ENCODE measurements around the gene TRIM41.
A peak's percentile ranks its signal among the peaks of the same experiment; 100 is the strongest.

Gene TRIM41

DNA sequence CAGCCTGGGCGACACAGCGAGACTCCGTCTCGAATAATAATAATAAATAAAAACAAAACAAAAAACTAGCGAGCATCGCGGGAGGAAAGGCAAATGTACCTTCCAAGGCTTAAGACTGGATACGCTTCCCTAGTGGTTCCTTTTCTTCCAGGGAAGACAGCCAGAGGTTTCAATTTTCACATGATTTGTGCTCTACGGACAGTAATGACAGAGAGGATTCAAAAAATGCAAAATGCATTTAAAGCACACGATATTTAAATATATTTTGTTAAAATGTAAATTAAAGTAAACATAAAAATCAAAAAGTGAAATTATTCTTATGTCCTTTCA, 4.3 kb upstream of the TRIM41 start (continued):
- TF ChIP-seq, protein P1, sequence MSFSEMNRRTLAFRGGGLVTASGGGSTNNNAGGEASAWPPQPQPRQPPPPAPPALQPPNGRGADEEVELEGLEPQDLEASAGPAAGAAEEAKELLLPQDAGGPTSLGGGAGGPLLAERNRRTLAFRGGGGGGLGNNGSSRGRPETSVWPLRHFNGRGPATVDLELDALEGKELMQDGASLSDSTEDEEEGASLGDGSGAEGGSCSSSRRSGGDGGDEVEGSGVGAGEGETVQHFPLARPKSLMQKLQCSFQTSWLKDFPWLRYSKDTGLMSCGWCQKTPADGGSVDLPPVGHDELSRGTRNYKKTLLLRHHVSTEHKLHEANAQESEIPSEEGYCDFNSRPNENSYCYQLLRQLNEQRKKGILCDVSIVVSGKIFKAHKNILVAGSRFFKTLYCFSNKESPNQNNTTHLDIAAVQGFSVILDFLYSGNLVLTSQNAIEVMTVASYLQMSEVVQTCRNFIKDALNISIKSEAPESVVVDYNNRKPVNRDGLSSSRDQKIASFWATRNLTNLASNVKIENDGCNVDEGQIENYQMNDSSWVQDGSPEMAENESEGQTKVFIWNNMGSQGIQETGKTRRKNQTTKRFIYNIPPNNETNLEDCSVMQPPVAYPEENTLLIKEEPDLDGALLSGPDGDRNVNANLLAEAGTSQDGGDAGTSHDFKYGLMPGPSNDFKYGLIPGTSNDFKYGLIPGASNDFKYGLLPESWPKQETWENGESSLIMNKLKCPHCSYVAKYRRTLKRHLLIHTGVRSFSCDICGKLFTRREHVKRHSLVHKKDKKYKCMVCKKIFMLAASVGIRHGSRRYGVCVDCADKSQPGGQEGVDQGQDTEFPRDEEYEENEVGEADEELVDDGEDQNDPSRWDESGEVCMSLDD (tag by site-specific recombination; IDR thresholded peaks at IDR 0.05), result no peak
- TF ChIP-seq ZBTB17 (tag by site-specific recombination; IDR thresholded peaks at IDR 0.05) (no peak), IKZF3 (tag by site-specific recombination; IDR thresholded peaks at IDR 0.05) (peak; percentile 57), GLIS2 (tag by site-specific recombination; IDR thresholded peaks at IDR 0.05) (no peak), ZNF391 (tag by site-specific recombination; IDR thresholded peaks at IDR 0.05; ENCODE audit: borderline replicate concordance, low read depth) (no peak), ZNF707 (tag by site-specific recombination; IDR thresholded peaks at IDR 0.05) (no peak)
- TF ChIP-seq, protein P2, sequence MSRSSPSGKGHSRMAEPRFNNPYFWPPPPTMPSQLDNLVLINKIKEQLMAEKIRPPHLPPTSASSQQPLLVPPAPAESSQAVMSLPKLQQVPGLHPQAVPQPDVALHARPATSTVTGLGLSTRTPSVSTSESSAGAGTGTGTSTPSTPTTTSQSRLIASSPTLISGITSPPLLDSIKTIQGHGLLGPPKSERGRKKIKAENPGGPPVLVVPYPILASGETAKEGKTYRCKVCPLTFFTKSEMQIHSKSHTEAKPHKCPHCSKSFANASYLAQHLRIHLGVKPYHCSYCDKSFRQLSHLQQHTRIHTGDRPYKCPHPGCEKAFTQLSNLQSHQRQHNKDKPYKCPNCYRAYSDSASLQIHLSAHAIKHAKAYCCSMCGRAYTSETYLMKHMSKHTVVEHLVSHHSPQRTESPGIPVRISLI (tag by site-specific recombination; IDR thresholded peaks at IDR 0.05), result 0 out of 2 replicates have a peak, but pooled peaks have one; percentile 5
- TF ChIP-seq, protein P3, sequence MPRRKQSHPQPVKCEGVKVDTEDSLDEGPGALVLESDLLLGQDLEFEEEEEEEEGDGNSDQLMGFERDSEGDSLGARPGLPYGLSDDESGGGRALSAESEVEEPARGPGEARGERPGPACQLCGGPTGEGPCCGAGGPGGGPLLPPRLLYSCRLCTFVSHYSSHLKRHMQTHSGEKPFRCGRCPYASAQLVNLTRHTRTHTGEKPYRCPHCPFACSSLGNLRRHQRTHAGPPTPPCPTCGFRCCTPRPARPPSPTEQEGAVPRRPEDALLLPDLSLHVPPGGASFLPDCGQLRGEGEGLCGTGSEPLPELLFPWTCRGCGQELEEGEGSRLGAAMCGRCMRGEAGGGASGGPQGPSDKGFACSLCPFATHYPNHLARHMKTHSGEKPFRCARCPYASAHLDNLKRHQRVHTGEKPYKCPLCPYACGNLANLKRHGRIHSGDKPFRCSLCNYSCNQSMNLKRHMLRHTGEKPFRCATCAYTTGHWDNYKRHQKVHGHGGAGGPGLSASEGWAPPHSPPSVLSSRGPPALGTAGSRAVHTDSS (tag by site-specific recombination; IDR thresholded peaks at IDR 0.05), result no peak

DNA sequence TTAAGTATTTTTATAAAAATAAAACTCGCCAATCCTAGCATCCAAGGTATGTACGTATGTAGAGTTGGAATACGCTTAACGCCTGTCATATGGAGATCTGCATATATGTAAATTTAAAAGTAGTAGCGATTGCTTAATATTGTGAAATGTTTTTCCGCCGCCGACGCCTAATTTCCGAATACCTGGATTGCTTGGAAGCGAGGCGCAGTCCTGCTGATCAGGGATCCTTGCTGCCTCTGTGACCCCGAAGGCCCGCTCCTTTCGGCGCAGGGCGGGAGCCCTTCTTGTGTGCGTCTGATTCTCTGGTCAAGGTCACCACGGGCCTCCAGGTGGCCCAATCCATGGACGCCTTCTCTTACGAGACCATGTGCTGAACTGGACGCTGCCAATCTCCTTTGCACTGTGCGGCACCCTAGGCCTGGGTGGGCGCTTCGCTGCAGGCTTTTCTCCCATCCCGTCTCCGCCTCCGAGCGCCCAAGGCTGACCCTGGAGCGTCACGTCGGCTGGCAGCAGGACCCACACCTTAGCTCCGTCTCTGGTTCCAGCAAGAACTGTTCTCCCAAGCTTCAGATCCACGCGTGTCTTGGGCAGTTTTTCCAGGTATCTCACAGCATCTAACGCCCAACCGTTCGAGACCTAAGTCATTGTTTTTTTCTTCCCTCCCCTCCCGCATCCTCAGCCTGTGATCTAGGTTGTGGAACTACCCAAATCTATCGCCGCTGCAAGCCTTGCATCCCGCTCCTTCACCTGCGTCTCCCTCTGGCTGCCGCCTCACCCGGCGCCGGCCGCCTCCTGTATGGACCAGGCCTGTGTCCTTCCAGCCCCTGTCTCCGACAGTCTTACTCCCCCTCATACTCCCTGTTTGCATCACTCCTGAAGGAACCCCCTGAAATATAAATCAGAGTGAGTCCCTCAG, 3.6 kb upstream of the TRIM41 start:
- Histone ChIP-seq H3K27ac (ENCODE audit: extremely low read depth, low read depth, low read length) (no peak overlapping the region), H3K9me3 (ENCODE audit: control insufficient read depth, insufficient read depth, low read depth, low read length) (no peaks in the 10 kb centered on the region), H3K36me3 (ENCODE audit: control insufficient read depth in 2 of 2, insufficient read depth in 1 of 2, low read length in 2 of 2) (no peaks in the 10 kb centered on the region), H3K4me3 (ENCODE audit: low read depth, low read length) (no peak overlapping the region), H3K4me1 (ENCODE audit: control insufficient read depth, insufficient read depth, low read length) (no peaks in the 10 kb centered on the region)
- TF ChIP-seq ZNF629 (tag by site-specific recombination; IDR thresholded peaks at IDR 0.05) (no peak), ZNF747 (tag by site-specific recombination; IDR thresholded peaks at IDR 0.05) (no peak), ZNF521 (tag by site-specific recombination; IDR thresholded peaks at IDR 0.05) (no peak), ZNF558 (tag by site-specific recombination; IDR thresholded peaks at IDR 0.05) (no peak), ZNF777 (tag by site-specific recombination; IDR thresholded peaks at IDR 0.05; ENCODE audit: borderline replicate concordance) (no peak), TCF7L2 (IDR thresholded peaks at IDR 0.05; ENCODE audit: borderline replicate concordance, low read depth, low read length) (no peak), ZNF335 (tag by site-specific recombination; conservative IDR thresholded peaks at IDR 0.05) (no peak), ZNF561 (tag by site-specific recombination; IDR thresholded peaks at IDR 0.05; ENCODE audit: borderline replicate concordance) (no peak), GLI2 (tag by site-specific recombination; IDR thresholded peaks at IDR 0.05; ENCODE audit: borderline replicate concordance, low read depth) (no peak), MYNN (tag by site-specific recombination; IDR thresholded peaks at IDR 0.05; ENCODE audit: borderline replicate concordance) (no peak), SP7 (tag by site-specific recombination; IDR thresholded peaks at IDR 0.05) (no peak), SP3 (tag by site-specific recombination; IDR thresholded peaks at IDR 0.05) (no peak), ZNF23 (tag by site-specific recombination; IDR thresholded peaks at IDR 0.05; ENCODE audit: borderline replicate concordance) (no peak), ZNF548 (tag by site-specific recombination; IDR thresholded peaks at IDR 0.05) (no peak), RBAK (tag by site-specific recombination; IDR thresholded peaks at IDR 0.05) (no peak), ZNF248 (tag by site-specific recombination; IDR thresholded peaks at IDR 0.05) (no peak)
- TF ChIP-seq, protein P4, sequence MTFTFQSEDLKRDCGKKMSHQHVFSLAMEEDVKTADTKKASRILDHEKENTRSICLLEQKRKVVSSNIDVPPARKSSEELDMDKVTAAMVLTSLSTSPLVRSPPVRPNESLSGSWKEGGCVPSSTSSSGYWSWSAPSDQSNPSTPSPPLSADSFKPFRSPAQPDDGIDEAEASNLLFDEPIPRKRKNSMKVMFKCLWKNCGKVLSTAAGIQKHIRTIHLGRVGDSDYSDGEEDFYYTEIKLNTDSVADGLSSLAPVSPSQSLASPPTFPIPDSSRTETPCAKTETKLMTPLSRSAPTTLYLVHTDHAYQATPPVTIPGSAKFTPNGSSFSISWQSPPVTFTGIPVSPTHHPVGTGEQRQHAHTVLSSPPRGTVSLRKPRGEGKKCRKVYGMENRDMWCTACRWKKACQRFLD (tag by site-specific recombination; IDR thresholded peaks at IDR 0.05), result no peak
- POLR2A ChIA-PET, result interaction anchor here (0.8 to 1.0 kb wide), 2 partner anchors 12 to 28 kb away, joined by 3 read pairs; no protein-coding TSS in a partner anchor
- CTCF ChIA-PET, result no interaction called here
